DND-41 (cell line): ENCODE results near the gene BORCS8.

Experiments
- ATAC-seq: fragments of 200-7000 bp; cut with Tn5 transposase; 3 replicates; pipeline ENCODE4 v1.9.1; 2021; ENCODE audit warnings: low read depth; ENCODE audit not compliant: insufficient read depth
- DNase-seq: peaks from one replicate; pipeline ENCODE4 v3.0.0-alpha.2; 2020
- H2AFZ ChIP-seq: 2 replicates; pipeline ENCODE4 v1.6.0; 2012; ENCODE audit warnings: low read depth, low read length
- H3K27ac ChIP-seq: 2 replicates; pipeline ENCODE4 v1.5.1; 2012; ENCODE audit warnings: low read length, inconsistent platforms
- H3K27me3 ChIP-seq: fragments of 200-600 bp; sonication (generic); 2 replicates; pipeline ENCODE4 v1.6.0; 2012; ENCODE audit warnings: low read length, mild to moderate bottlenecking, inconsistent platforms; ENCODE audit not compliant: insufficient read depth, poor library complexity
- H3K36me3 ChIP-seq: 2 replicates; pipeline ENCODE4 v1.5.1; 2012; ENCODE audit warnings: low read length, inconsistent platforms; ENCODE audit not compliant: insufficient read depth
- H3K4me1 ChIP-seq: 2 replicates; pipeline ENCODE4 v1.5.1; 2012; ENCODE audit warnings: mild to moderate bottlenecking, low read length; ENCODE audit not compliant: insufficient read depth
- H3K4me2 ChIP-seq: 2 replicates; pipeline ENCODE4 v1.6.0; 2012; ENCODE audit warnings: mild to moderate bottlenecking, moderate library complexity, low read length, inconsistent platforms; ENCODE audit not compliant: insufficient read depth
- H3K4me3 ChIP-seq, 2 experiments: fragments of 200-600 bp in 1 of 2; shearing (Covaris generic) in 1 of 2; 2 replicates each; pipeline ENCODE4 v1.5.1; 2012 to 2016; ENCODE audit warnings: inconsistent platforms in 2 of 2, low read length in 2 of 2, mild to moderate bottlenecking in 2 of 2, low read depth in 1 of 2, moderate library complexity in 1 of 2
- H3K79me2 ChIP-seq: 2 replicates; pipeline ENCODE4 v1.6.0; 2012; ENCODE audit warnings: low read length, inconsistent platforms; ENCODE audit not compliant: insufficient read depth
- H3K9ac ChIP-seq: 2 replicates; pipeline ENCODE4 v1.6.0; 2012; ENCODE audit warnings: low read depth, mild to moderate bottlenecking, inconsistent platforms, low read length, moderate library complexity
- H3K9me3 ChIP-seq: 2 replicates; pipeline ENCODE4 v1.5.1; 2012; ENCODE audit warnings: low read length, moderate library complexity, mild to moderate bottlenecking, inconsistent platforms; ENCODE audit not compliant: insufficient read depth, severe bottlenecking
- H4K20me1 ChIP-seq: 2 replicates; pipeline ENCODE4 v1.6.0; 2012; ENCODE audit warnings: low read length; ENCODE audit not compliant: insufficient read depth
- CTCF ChIP-seq: IDR thresholded peaks from 2 replicates; pipeline ENCODE4 v1.5.1; 2012; ENCODE audit warnings: borderline replicate concordance, low read length, moderate library complexity, mild to moderate bottlenecking; ENCODE audit not compliant: poor library complexity, severe bottlenecking; ENCODE audit errors: extremely low read depth
- EZH2 ChIP-seq: IDR thresholded peaks from 3 replicates; pipeline ENCODE4 v1.6.1; 2012; ENCODE audit warnings: borderline replicate concordance, low read depth, mild to moderate bottlenecking, moderate library complexity, low read length, inconsistent platforms; ENCODE audit not compliant: severe bottlenecking

Gene BORCS8

GRCh38 chr19:19211499-19212420 lies 19.8 kb upstream of the BORCS8 start, which contains the start of gene NCAN:
Gene NCAN, plus strand, starts transcription at chr19:19211958. Its CDS starts 4,996 bp downstream, at chr19:19216954.
- Histone ChIP-seq H3K4me2 (no peak within 1 kb of the TSS), H3K4me1 (no peaks in the 10 kb centered on the region), H2AFZ (no peak within 1 kb of the TSS), H3K27me3 (no peaks in the 10 kb centered on the region), H3K9me3 (no peaks in the 10 kb centered on the region), H4K20me1 (peaks cover 8% of the 10 kb centered on the region; the same call in 1 of the 2 replicates), H3K4me3 (no peak within 1 kb of the TSS), H3K79me2 (no peaks in the 10 kb centered on the region), H3K27ac (no peak within 1 kb of the TSS), H3K9ac (no peak within 1 kb of the TSS), H3K36me3 (no peaks in the 10 kb centered on the region)
- no peak for DNase-seq
- no peak for ATAC-seq
- TF ChIP-seq CTCF (no peak), EZH2 (no peak)

- H3K4me2 ChIP-seq, result no peak overlapping the region
- H3K9ac ChIP-seq, result no peak overlapping the region
- ATAC-seq (no peak; the same call in 2 of the 3 replicates), DNase-seq (no peak)
- no peaks in the 10 kb centered on the region for H3K79me2 ChIP-seq
- H4K20me1 ChIP-seq, result peaks cover 4% of the 10 kb centered on the region; the same call in 1 of the 2 replicates
- H2AFZ ChIP-seq, result no peak overlapping the region
- H3K27me3 ChIP-seq, result no peaks in the 10 kb centered on the region
- no peaks in the 10 kb centered on the region for H3K36me3 ChIP-seq
- no peak overlapping the region for H3K27ac ChIP-seq
- H3K9me3 ChIP-seq, result no peaks in the 10 kb centered on the region
- no peak overlapping the region for H3K4me3 ChIP-seq
- TF ChIP-seq EZH2 (no peak), CTCF (no peak)
- H3K4me1 ChIP-seq, result no peaks in the 10 kb centered on the region
Measured at GRCh38 chr19:19209372-19209771, 17.4 kb upstream of the BORCS8 start.

- H3K79me2 ChIP-seq, result peaks cover 3% of the 10 kb centered on the region
- H3K27me3 ChIP-seq, result no peaks in the 10 kb centered on the region
- no peak for DNase-seq
- H3K4me1 ChIP-seq, result peaks cover 8% of the 10 kb centered on the region
- H3K36me3 ChIP-seq, result peaks cover under 1% of the 10 kb centered on the region; the same call in 1 of the 2 replicates
- ATAC-seq, result no peak
- no peak overlapping the region for H3K27ac ChIP-seq
- H4K20me1 ChIP-seq, result no peaks in the 10 kb centered on the region
- no peak overlapping the region for H2AFZ ChIP-seq
- H3K4me3 ChIP-seq, result no peak overlapping the region
- TF ChIP-seq CTCF (no peak), EZH2 (no peak)
- no peaks in the 10 kb centered on the region for H3K9me3 ChIP-seq
- no peak overlapping the region for H3K4me2 ChIP-seq
- H3K9ac ChIP-seq, result no peak overlapping the region
Measured at GRCh38 chr19:19207637-19208572, 16.0 kb upstream of the BORCS8 start.
